Neutrophil (primary cell): ENCODE results near the gene KIAA2012.

Experiments used
- H3K27ac ChIP-seq: fragments of 200-600 bp; sonication (generic); 2 replicates; pipeline ENCODE4 v1.5.1; 2016; ENCODE audit warnings: mild to moderate bottlenecking, moderate library complexity
- H3K27me3 ChIP-seq: fragments of 200-600 bp; sonication (generic); 2 replicates; pipeline ENCODE4 v1.6.0; 2016; ENCODE audit warnings: mild to moderate bottlenecking
- H3K36me3 ChIP-seq: fragments of 200-600 bp; sonication (generic); 2 replicates; pipeline ENCODE4 v1.5.1; 2017
- H3K4me1 ChIP-seq, 2 experiments: fragments of 200-600 bp in 1 of 2; sonication (generic) in 1 of 2; 1 replicate in 1 of 2; 2 replicates in 1 of 2; pipeline versions ENCODE4 v1.5.1 to v1.6.1; 2013 to 2016; ENCODE audit warnings: low read depth in 1 of 2, low read length in 1 of 2, mild to moderate bottlenecking in 1 of 2, moderate library complexity in 1 of 2; ENCODE audit not compliant: control insufficient read depth in 1 of 2, insufficient read depth in 1 of 2
- H3K4me3 ChIP-seq, 2 experiments: fragments of 200-600 bp in 1 of 2; sonication (generic) in 1 of 2; 1 replicate in 1 of 2; 2 replicates in 1 of 2; pipeline ENCODE4 v1.5.1; 2013 to 2016; ENCODE audit warnings: low read depth in 1 of 2, low read length in 1 of 2, mild to moderate bottlenecking in 1 of 2, moderate library complexity in 1 of 2
- H3K9me3 ChIP-seq: fragments of 200-600 bp; sonication (generic); 2 replicates; pipeline ENCODE4 v1.5.1; 2016
- TF ChIP-seq, protein P1 (sequence below): fragments of 200-600 bp; sonication (generic); IDR thresholded peaks from 2 replicates; pipeline ENCODE4 v1.5.1; 2016; ENCODE audit warnings: antibody characterized with exemption

Gene KIAA2012

DNA sequence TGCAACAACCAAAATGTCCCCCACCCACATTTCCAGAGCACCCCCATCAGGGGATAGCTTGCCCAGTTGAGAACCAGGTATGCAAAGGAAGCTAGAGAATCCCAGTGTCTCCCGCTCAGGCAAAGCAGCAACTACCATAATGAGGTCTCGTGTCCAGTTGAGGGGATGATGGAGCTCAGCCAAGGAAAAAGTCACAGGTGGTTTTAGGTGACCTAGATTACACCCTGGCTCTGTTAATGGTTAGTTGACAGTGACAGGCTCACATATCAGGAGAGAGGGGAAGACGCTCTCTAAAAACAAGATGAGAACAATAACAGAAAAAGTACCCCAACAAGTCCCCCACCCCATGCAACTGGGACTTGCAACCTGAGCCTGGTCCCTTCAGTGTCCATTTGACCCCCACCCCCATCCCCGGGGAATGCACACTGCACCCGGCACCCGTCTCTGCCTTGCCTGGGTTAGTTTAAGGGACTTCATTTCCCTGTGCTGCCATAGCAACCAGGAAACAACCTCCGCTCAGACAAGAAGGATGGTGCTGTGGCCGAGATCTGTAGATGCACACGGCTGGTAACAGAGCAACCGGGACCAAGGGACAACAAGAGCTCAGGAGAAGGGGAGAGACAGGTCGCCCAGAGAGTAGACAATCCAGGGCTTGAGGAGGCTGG lies at the start of gene KIAA2012:
TSS of gene KIAA2012 (plus strand) at position 519 of the 665 bp plus-strand sequence. CDS start 373 bp downstream, outside the sequence.
- TF ChIP-seq, protein P1, sequence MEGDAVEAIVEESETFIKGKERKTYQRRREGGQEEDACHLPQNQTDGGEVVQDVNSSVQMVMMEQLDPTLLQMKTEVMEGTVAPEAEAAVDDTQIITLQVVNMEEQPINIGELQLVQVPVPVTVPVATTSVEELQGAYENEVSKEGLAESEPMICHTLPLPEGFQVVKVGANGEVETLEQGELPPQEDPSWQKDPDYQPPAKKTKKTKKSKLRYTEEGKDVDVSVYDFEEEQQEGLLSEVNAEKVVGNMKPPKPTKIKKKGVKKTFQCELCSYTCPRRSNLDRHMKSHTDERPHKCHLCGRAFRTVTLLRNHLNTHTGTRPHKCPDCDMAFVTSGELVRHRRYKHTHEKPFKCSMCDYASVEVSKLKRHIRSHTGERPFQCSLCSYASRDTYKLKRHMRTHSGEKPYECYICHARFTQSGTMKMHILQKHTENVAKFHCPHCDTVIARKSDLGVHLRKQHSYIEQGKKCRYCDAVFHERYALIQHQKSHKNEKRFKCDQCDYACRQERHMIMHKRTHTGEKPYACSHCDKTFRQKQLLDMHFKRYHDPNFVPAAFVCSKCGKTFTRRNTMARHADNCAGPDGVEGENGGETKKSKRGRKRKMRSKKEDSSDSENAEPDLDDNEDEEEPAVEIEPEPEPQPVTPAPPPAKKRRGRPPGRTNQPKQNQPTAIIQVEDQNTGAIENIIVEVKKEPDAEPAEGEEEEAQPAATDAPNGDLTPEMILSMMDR = no peak
- no peak within 1 kb of the TSS for H3K27ac ChIP-seq
- H3K4me1 ChIP-seq = no peaks in the 10 kb centered on the region
- H3K36me3 ChIP-seq = no peaks in the 10 kb centered on the region
- H3K27me3 ChIP-seq = no peaks in the 10 kb centered on the region
- H3K9me3 ChIP-seq = no peaks in the 10 kb centered on the region
- H3K4me3 ChIP-seq = no peak within 1 kb of the TSS

DNA sequence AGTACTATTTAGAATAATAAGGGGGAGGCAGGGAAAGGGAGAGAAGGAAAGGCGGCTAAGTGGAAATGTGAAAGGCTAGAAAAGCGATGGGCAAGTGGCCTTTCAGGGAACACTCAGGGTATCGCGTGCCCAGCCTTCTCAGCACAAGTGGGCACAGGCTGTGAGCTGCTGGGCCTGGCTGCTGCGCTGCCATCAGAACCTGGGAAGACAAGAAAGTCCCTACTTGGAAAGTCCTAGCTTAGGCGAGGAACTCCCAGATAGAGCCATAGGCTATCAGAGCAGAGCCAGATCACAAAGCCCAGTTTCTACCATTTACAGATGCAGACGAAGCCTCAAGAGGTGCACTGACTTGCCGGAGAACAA lies 49.2 kb upstream of the KIAA2012 start:
- Histone ChIP-seq H3K27me3 (peaks cover 19% of the 10 kb centered on the region), H3K27ac (no peak overlapping the region), H3K36me3 (no peaks in the 10 kb centered on the region), H3K4me1 (no peaks in the 10 kb centered on the region), H3K9me3 (no peaks in the 10 kb centered on the region), H3K4me3 (no peak overlapping the region)
- TF ChIP-seq, protein P1 = no peak

DNA sequence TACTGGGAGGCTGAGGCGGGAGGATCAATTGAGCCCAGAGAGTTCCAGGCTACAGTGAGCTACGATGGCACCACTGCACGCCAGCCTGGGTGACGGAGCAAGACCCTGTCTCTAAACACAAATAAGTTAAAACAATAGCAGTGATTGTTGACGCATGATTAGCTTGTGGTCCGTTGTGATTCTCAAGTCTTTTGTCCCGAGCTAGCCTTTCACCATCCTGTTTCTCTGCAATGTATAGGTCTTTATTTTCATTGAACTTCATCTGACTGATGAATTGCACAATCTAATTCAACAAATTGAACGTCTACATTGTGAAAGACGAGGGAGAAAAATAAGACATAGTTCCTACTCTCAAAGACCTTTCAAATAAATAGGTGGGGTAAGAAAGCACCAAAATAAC lies 48.2 kb upstream of the KIAA2012 start:
- H3K36me3 ChIP-seq = no peaks in the 10 kb centered on the region
- H3K4me1 ChIP-seq = no peaks in the 10 kb centered on the region
- TF ChIP-seq, protein P1 = no peak
- no peaks in the 10 kb centered on the region for H3K9me3 ChIP-seq
- no peak overlapping the region for H3K27ac ChIP-seq
- no peak overlapping the region for H3K4me3 ChIP-seq
- H3K27me3 ChIP-seq = peaks cover 29% of the 10 kb centered on the region

DNA sequence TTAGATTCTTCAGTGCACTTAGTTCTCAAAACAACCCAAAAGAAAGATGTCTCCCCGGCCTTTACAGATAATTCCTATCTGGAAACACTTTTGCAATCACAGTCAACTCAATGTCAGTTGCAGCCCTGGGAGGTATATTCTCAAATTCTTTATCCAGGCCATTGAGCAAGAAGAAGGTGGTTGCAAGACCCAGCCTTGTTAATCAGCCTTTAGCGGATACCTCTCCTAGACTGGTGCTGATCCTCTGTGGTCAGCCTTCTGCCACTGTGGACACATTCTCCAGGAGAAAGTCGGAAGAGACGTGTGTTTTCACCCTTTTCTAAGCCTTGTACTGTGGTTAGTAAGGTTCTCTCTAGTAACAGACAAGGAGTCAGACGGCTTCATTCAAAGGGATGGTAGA lies 47.2 kb upstream of the KIAA2012 start:
- Histone ChIP-seq H3K4me3 (no peak overlapping the region), H3K27ac (no peak overlapping the region), H3K36me3 (no peaks in the 10 kb centered on the region), H3K9me3 (no peaks in the 10 kb centered on the region), H3K27me3 (peaks cover 38% of the 10 kb centered on the region), H3K4me1 (no peaks in the 10 kb centered on the region)
- TF ChIP-seq, protein P1 = no peak

DNA sequence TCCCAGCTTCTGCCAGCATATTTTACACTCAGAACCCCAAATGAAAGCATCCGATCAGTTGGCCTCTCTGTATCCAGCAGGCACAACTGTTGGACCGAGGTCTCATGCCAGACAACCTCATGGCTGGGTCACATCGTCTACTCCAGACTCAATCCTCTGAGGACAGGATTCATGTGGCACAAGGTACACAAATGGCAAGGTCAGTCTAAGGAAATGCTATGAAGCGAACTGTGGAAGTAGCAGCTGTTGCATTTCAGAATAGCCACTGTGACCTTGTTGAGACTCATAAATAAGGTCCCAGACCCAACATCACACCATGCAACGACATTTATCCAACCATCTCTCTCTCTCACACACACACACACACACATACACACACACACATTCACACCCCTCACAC lies 46.5 kb upstream of the KIAA2012 start:
- Histone ChIP-seq H3K36me3 (no peaks in the 10 kb centered on the region), H3K9me3 (no peaks in the 10 kb centered on the region), H3K4me1 (no peaks in the 10 kb centered on the region), H3K27me3 (peaks cover 45% of the 10 kb centered on the region), H3K27ac (no peak overlapping the region), H3K4me3 (no peak overlapping the region)
- TF ChIP-seq, protein P1 = no peak
